PC-3 (cell line): ENCODE results near the gene MSRB2.

ENCODE experiments used
- EZH2 ChIP-seq: fragments of 300-600 bp; sonication (generic); IDR thresholded peaks from one replicate; pipeline ENCODE4 v1.6.1; 2017; ENCODE audit warnings: antibody characterized with exemption, mild to moderate bottlenecking, low read length; ENCODE audit not compliant: unreplicated experiment
- EZH2phosphoT487 ChIP-seq: fragments of 300-600 bp; sonication (generic); IDR thresholded peaks from 2 replicates; pipeline ENCODE4 v1.6.1; 2018; ENCODE audit warnings: mild to moderate bottlenecking, antibody characterized with exemption, low read length, borderline replicate concordance
- TF ChIP-seq, protein P1 (sequence below): fragments of 300-600 bp; sonication (generic); conservative IDR thresholded peaks from 2 replicates; pipeline ENCODE4 v1.5.1; 2017; ENCODE audit warnings: antibody characterized with exemption, low read depth, mild to moderate bottlenecking, low read length

DNA sequence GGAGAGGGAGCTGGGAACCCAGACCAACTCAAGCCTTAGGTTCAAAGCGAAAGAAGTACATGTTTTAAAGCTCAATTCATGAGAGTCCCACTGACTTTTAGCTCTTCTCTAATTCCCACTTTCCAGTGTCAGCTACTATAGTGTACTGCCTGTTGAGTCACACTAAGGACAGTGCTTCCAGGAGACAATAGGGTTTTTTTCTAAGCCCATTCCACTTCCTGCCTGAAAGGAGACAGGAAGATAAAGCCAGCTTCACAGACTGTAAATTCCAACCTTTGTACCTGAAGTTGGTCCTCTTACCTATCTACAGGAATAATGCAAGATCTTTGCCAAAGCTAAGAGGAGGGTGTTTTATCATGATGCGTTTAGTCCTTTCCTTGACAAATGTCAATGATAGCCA, 4.4 kb downstream of the MSRB2 start:
- TF ChIP-seq, protein P1, sequence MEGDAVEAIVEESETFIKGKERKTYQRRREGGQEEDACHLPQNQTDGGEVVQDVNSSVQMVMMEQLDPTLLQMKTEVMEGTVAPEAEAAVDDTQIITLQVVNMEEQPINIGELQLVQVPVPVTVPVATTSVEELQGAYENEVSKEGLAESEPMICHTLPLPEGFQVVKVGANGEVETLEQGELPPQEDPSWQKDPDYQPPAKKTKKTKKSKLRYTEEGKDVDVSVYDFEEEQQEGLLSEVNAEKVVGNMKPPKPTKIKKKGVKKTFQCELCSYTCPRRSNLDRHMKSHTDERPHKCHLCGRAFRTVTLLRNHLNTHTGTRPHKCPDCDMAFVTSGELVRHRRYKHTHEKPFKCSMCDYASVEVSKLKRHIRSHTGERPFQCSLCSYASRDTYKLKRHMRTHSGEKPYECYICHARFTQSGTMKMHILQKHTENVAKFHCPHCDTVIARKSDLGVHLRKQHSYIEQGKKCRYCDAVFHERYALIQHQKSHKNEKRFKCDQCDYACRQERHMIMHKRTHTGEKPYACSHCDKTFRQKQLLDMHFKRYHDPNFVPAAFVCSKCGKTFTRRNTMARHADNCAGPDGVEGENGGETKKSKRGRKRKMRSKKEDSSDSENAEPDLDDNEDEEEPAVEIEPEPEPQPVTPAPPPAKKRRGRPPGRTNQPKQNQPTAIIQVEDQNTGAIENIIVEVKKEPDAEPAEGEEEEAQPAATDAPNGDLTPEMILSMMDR: no peak
- TF ChIP-seq EZH2 (no peak), EZH2phosphoT487 (no peak)
